GM12875 (cell line): ENCODE measurements around the gene ZSCAN10.

Experiments used
- H3K4me3 ChIP-seq: one replicate; pipeline ENCODE4 v1.5.1; 2011; ENCODE audit warnings: low read depth, low read length, control low read depth
- CTCF ChIP-seq: IDR thresholded peaks from 2 replicates; pipeline ENCODE4 v1.5.1; 2011; ENCODE audit warnings: low read depth, mild to moderate bottlenecking, control low read depth, inconsistent platforms, low read length, moderate library complexity, borderline replicate concordance; ENCODE audit not compliant: insufficient read depth

The ZSCAN10 gene

GRCh38 chr16:3063625-3064386 is 35.3 kb downstream of the ZSCAN10 start:
- no peak for TF ChIP-seq CTCF
- no peak overlapping the region for H3K4me3 ChIP-seq

GRCh38 chr16:3062553-3062952 is 36.5 kb downstream of the ZSCAN10 start:
- no peak overlapping the region for H3K4me3 ChIP-seq

GRCh38 chr16:3060339-3061127 is 38.6 kb downstream of the ZSCAN10 start:
- H3K4me3 ChIP-seq = no peak overlapping the region
- TF ChIP-seq CTCF = no peak

More at GRCh38 chr16:3062553-3062952, 36.5 kb downstream of the ZSCAN10 start:
- no peak for TF ChIP-seq CTCF

- H3K4me3 ChIP-seq = peak overlapping the region; percentile 96
- TF ChIP-seq CTCF = no peak
These were observed 39.3 kb downstream of the ZSCAN10 start for GRCh38 chr16:3059723-3060242.

- peak; percentile 93 for TF ChIP-seq CTCF
These were observed 39.9 kb downstream of the ZSCAN10 start for GRCh38 chr16:3059041-3059722.

GRCh38 chr16:3058139-3059030 is 40.7 kb downstream of the ZSCAN10 start:
- peak overlapping the region; percentile 96 for H3K4me3 ChIP-seq
- peak; percentile 57 for TF ChIP-seq CTCF

More at GRCh38 chr16:3059041-3059722, 39.9 kb downstream of the ZSCAN10 start:
- peak overlapping the region; percentile 96 for H3K4me3 ChIP-seq
